Daoy (cell line): ENCODE measurements around the gene RBM18. TPM values are rescaled to one million over a fixed set of nuclear protein-coding genes. Genes with fewer than 3 reads are reported as not detected.

Experiments
- DNase-seq: peaks from one replicate; pipeline ENCODE4 v3.0.0-alpha.2; 2015; ENCODE audit warnings: low read depth
- total RNA-seq: library from RNA; depleted of rRNA; stranded (reverse); fragments of >200 nt; shearing (Covaris generic); gene quantifications from 2 replicates; pipeline ENCODE4 v1.2.3, GENCODE V29; 2014; rRNA removed

RBM18 gene, protein sequence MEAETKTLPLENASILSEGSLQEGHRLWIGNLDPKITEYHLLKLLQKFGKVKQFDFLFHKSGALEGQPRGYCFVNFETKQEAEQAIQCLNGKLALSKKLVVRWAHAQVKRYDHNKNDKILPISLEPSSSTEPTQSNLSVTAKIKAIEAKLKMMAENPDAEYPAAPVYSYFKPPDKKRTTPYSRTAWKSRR
- total RNA-seq: 21.8 and 22.3 TPM in 2 replicates

DNA sequence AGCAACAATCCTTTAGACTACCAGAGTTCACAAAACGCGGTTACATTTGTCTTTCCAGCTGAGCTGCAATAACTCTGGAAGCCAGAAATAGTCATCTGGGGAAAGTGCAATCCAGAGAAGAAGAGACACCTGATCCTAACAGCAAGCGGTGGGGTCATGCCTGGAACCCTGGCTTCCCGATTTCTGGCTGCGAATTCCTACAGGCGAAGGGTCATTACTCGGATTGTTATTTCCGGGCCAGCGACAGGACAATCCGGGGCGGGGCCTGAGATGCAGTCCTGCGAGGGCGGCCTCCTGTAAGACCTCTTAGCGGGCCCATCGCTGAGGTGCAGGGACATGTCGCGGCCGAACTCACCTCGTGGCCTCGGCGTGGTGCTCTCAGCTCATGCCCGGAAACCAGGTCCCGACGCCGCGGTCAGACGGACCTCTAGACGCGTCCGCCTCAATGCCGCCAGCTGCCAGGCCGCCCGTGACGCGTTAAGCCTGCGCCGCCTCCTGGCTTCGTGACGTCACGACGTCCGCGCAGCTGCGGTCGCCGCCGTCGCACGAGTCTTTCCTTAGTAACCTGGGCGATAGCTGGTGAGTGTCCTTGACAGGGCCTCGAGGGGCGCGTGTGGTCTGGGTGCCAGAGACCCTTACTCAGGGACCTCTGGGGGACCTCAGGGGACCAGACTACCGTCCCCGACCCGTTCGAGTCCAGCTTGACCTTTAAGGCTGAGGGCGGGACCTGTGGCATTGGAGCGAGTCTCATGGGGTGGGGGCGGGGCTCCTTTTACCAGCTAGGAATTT, at the start of gene RBM18, which contains the start of gene MRRF:
Gene RBM18 (minus strand): TSS at position 481 of the 789 bp plus-strand sequence. CDS start 3,348 bp downstream, outside the sequence.
Gene MRRF (plus strand): TSS at position 523 of the 789 bp plus-strand sequence. CDS start 6,010 bp downstream, outside the sequence.
- peak; percentile 98 for DNase-seq

DNA sequence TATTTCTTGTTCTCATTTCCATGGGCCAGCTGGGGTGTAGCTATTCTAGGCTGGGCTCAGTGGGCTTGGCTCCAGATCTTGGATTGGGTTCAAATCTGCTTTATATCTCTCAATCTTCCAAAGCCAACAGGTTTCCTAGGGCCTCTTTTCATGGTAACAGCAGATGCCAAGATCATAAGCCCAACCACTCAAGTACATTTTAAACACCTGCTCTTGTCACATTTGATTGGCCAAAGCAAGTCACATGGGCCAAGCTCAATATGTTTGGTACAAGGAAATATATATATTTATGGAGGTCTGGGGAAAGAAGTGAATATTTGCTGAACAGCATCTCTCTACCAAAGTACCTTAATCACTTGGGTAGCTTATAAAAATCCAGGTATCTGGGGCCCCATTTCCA, 49.5 kb upstream of the RBM18 start:
- no peak for DNase-seq

DNA sequence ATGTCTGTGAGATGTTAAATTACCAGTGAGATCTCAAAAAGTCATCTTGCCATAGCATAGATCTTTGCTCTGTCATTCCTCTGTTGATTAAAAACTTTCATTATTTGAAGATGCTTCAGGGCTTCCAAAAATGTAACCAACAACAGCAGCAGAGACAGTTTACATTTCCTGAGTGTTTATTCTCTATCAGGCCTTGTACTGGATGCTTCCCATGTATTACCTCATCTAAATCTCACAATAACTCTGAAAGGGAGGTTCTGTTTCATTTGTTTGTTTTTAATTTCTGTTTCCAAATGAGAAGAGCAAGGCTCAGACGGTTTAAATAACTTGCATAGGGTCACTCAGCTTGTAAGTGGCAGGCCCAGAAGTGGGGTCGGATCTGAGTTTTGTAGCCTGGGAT, 45.2 kb upstream of the RBM18 start:
- no peak for DNase-seq

DNA sequence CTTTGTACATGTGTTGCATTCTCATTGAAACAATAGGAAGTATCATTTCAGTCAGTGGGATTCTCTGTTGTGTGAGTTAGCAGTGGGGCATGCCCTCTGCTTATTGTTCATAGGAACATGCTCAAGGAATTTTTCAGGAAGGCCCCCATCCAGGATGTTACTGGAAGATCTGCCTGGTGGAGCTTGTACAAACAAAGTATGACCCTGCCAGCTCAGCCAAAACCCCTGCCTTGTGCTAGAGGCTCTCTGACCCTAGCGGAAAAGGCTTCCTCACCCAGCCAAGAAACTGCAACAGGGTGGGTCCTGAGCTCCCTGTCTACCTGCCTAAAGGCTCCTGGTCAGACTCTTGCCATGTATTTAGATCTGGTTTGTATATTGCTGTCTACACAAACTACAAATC, 43.3 kb upstream of the RBM18 start:
- DNase-seq: no peak

DNA sequence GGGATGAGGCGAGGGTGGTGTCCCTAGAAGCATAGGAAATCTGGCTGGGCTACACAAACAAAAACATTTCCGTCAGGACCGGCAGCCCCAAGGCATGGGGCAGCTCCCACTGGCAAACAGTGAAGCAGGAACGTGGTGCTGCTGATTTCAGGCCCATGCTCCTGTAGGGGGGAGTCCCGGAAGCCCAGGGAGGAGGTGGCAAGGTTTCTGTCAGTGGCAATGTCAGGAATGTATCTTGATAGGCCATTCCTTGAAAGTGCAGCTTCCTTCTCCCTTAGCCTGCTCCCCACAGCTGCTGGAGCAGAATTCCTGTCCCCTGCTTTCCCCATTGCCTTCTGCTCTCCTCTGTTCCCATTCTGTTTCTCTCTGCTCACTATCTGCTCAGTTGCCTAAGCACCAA, 42.4 kb upstream of the RBM18 start:
- DNase-seq: no peak

DNA sequence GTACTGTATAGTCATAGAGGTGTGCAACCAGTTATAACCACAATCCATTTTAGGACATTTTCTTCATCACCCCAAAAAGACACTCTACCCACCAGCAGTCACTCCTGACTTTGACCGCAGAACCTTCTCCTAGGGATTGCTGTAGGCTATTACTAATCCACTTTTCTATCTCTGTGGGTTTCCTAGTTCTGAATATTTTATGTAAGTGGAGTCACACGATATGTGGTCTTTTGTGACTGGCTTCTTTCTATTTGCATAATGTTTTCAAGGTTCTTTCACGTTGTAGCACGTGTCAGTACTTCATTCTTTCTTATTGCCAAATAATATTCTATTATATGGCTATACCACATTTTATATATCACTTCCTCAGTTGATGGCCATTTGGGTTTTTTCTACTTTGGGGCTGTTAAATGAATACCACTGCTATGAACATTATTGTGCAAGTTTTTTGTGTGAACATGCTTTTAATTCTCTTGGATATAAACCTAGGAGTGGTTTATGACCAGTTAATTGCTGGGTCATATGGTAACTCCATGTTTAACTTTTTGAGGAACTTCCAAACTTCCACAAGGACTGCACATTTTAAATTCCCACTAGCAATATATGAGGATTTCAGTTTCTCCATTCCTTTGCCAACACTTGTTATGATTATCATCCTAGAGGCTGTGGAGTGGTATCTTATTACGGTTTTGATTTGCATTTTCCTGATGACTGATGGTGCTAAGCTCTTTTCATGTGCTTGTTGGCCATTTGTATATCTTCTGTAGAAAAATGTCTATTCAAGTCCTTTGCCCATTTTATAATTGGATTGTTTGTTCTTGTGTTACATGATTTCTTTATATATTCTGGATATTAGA, 37.8 kb upstream of the RBM18 start:
- no peak for DNase-seq

DNA sequence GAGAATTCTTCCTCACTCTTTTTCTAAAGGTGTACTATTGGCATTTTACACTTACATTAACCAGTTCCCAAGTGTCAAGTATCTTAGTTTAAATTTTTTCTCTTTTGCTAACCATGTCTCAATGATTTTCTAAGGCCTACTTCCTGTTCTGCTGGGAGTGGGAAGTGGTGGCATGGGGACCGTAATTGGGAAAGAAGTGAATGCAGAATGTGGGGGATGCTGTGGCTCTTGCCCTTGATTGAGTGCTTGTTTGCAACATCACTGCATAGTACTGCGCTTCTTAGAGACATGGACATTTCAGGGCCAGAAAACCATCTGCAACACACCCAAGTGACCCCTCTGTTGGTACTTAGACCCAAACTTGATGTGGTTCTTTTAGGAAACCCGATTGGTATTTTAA, 32.9 kb upstream of the RBM18 start:
- DNase-seq: no peak

DNA sequence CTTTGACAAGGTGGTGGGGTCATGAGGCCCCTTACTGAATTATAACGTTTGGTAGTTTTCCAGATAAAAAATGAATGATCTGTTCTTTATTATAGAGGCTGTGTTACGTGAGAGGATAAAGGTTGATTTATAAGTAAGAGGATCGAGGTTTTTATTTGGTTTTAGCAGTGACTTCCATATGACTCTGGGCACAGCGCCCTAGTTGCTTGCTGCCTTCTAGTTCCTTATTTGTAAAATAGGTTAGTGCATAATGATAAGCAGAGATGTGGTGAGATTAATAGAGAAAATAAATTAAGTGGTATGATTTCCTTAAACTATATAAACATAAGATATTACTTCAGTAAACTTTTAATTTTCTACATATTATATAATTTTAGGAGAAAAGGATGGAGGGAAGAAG, 29.9 kb upstream of the RBM18 start:
- DNase-seq: no peak

DNA sequence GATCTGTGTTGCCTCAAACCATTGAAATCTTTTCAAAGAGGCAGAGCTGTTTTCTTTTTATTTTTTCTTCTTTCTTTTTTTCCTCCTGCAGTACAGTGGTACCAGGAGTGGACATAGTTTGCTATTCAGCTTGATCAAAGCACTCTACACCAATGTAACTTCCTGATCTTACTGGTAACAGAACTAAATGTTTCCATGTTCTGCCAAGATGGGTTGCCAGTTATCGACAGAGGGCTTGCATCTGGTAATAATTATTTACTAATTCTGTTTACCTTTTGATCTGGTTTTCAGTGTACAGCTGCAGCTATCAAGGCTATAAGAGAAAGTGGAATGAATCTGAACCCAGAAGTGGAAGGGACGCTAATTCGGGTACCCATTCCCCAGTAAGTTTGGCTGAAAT, 26.8 kb upstream of the RBM18 start:
- DNase-seq: no peak

DNA sequence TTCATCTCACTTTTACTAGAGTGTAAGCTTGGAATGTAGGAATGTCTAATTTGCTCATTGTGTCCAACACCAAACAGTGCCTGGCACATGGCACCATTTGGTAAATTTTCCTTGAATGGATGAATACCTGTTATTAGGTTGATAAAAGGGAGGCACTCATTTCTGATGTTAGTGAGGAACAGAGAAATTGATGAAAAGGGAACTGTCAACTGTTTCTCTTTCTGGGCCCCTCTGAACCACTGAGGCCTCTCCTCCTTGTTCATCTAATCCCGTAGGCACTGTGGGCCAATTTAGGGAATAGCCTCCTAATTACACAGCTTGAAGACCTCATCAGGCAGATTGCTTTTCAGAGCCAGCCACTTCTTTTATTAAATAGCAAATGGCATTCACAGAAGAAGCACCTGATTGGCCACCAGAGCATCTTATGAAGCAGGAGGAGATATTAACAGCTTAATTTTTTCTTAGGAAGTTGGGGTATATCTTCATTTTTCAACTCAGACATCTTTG, 22.6 kb upstream of the RBM18 start:
- DNase-seq: no peak

DNA sequence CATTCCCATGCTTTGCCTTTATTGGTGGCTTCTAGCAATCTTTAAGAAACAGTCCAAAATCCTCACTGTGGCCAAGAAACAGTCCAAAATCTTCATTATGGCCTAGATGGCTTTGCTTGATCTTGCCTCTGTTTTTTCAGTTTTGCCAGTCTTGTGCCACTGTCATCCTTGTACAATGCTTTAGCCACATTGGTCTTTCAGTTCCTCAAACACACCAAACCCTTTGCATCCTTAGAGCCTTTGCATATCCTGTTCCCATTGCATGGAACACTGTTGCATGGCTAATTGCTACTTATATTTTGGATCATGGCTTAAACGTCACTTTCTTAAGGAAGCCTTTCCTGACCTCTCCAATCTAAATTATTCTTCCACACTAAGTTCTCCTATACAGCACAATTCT, 22.1 kb upstream of the RBM18 start:
- DNase-seq: no peak

DNA sequence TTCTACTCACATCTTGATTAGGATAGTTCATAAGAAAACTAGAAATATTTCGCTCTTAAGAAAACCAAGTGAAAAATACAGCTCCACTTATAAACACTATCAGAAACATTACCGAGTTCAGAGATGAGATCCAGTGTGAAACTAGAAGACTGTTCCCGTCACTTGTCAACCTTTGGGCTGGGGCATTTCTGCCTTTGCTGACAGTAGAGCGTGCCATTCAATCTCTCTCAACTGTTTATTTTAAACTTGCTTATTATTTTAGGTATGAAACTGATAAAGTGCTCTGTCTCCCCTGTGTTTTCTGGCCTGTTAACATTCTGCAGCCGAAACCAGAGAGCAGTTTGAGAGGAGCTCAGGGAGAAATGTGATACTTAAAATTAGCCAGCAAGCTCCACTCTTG, 16.7 kb upstream of the RBM18 start:
- no peak for DNase-seq

DNA sequence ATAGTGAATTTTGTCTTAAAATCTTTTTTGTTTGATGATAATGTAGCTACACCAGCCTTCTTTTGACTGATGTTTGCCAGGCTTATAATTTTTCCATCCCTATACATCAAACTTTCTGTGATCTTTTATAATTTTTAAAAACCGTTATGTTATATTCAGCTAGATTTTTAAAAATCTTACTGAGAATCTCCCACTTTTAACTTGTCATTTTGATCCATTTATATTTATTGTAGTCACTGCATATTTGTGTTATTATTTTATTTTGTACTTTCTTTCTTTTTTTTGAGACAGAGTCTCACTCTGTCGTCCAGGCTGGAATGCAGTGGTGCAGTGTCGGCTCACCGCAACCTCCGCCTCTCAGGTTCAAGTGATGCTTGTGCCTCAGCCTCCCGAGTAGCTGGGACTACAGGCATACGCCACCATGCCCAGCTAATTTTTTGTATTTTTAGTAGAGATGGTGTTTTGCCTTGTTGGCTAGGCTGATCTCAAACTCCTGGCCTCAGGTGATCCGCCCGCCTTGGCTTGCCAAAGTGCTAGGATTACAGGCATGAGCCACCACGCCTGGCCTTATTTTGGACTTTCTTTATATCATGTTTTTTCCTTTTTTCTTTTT, 12.8 kb upstream of the RBM18 start:
- no peak for DNase-seq

DNA sequence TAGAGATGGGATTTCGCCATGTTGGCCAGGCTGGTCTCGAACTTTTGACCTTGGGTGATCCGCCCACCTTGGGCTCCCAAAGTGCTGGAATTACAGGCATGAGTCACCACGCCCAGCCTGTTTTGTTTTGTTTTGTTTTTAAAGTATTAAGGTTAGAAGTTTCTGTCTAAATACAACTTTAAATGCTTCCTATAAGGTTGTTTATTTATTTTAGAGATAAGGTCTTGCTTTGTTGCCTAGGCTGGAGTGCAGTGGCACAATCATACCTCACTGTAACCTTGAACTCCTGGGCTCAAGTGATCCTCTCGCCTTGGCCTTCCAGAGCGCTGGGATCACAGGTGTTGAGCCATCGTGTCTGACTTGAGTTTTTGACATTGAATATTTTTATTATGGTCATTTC, 11.5 kb upstream of the RBM18 start:
- DNase-seq: peak; percentile 7

DNA sequence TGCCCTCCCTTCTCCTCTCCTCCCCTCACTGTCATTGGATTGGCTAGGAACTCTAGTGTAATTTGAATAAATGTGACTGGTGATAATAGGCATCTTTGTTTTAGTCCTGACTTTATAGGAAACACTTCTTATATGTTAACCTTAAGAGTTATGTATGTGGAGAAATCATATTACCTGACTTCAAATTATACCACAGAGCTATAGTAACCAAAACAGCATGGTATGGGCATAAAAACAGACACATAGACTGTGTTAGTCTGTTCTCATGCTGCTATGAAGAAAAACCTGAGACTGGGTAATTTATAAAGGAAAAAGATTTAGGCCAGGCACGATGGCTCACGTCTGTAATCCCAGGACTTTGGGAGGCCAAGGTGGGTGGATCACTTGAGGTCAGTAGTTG, 9.4 kb upstream of the RBM18 start:
- no peak for DNase-seq

DNA sequence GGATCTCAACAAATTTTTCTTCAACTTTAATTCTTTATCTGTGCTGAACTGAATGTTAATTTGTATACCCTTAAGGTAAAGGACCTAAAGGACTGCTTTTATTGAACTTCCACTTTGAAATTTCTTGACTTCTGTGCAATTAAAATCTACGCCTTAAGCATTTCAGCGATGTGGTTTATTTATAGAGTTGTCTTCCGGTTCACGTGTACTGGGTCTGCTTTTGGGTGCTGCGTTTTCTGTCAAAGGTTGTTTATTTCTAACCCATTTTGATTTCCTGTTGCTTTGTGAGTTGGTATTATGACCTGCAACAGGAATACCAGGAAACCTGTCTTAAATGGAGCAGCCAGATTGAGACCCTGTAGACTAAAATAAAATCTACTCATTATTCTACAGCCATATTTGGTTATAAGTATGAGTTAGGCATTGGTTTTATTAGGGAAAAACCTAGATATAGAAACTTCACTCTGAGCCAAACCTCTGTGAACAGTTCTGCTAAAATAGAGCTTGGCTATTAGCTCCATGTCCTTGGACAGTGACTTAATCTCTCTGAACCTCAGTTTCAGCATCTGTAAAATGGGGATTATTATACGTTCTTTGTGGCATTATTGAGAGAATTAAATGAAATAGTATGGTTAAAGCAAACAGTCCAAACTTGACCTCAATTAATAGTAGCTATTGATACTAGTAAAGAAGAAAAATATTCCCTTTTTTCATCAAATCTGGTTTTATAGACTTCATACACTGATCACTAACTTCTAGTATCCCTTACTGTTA, 3.6 kb upstream of the RBM18 start:
- no peak for DNase-seq

DNA sequence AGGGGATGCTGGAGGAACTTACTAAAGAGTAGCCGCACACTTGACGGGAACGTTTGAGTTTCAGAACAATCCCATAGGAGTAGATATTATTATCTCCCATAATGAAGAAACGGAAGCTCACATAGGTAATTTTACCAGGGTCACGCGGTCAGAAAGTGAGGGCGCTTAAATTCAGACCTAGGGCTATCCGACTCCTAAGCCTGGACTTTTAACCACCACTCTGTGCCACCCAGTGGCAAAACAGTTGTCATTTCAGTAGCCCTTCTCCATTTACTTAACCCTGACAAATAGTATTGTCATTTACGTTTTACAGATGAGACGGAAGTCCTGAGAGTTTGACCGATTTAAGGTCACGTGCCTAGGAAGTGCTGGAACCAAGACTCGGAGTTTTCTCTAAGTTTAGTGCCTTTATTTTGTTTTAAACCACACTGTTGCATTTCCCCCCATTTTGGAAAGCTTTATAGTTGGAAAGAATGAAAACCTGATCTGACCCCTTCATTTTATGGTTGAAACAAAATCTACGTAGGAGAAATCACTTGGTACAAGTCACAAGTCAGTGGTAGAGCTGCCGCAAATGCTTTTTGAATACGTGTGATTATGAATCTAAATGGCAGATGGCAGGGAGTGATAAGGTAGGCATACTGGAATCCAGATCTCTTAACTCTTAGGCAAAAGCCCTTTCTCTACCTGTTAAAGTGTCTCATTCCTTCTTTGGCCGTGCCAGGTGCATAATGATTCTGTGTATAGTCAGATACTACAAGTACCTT, 692 bp upstream of the RBM18 start:
- peak; percentile 41 for DNase-seq

DNA sequence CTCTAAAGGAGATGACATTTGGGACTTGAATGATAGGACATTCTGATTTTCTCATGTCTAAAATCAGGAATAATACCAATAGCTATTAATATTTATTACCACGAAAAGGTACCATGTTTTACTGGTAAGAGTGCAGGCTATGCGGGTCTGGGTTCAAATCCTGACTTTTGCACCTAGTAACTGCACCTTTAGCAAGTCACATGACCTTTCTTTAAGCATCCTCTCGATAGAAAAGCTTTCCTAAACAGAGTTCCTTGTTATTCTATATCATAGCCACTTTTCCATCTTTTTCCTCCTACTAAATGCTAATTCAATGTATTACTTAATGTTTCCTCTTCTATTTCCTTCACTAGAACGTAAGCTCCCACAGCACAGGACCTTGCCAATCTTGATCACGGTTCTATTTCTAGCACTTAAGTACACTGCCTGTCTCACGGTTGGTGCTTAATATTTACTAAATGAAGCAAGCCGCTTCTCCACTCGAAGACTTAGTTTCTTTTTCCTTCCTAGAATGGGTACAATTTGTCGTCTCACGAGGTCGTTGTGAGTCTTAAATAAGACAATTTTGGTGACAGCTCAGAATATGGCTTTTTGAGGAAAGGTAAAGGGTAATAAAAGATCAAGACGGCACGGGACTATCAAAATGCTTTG, 816 bp downstream of the RBM18 start:
- DNase-seq: no peak

DNA sequence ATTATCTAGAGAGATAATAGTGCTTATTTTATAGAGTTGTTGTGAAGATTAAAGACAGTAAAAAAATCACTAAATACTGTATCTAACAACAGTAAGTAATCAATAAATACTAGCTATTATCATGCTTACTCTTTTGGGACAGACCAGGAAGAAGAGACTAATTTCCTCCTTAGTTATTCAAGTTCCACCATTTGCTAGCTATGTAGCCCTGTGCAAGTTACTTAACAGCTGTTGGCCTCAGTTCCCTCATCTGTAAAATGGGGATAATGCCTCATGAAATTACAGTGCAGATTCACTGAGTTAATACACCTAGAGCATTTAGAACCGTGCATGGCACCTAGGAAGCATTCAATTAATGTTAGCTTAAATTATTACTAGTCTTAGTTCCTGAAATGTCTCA, 2.6 kb downstream of the RBM18 start:
- no peak for DNase-seq

DNA sequence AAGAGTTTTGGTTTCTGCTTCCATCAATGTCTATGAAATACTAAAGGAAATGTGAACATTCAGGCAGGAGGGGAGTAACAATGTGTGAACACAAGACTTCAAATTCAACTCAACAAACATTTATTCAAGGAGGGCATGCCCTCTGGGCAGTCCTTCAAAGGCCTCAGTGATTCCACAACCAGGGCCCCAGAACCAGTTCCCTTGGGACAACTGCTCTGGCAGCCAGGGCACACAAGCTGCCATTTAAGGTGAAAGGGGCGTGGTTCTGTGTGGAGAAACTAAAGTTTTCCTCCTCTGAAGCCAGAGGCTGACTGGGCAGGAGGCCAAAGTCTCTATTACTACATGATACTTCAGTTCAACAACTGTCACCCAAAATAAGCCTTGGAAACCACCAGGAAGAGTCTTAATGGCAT, 3.2 kb downstream of the RBM18 start:
- peak; percentile 15 for DNase-seq
